GM12873 (cell line): ENCODE results near the gene LEMD3.

ENCODE experiments used
- CTCF ChIP-seq: IDR thresholded peaks from 2 replicates; pipeline ENCODE4 v1.5.1; 2012; ENCODE audit warnings: low read depth, mild to moderate bottlenecking, moderate library complexity, low read length, control low read depth; ENCODE audit not compliant: insufficient read depth; ENCODE audit errors: missing control alignments

Gene LEMD3

GRCh38 chr12:65238609-65239008, 69.2 kb downstream of the LEMD3 start:
- TF ChIP-seq CTCF = no peak

GRCh38 chr12:65248656-65249633, 79.6 kb downstream of the LEMD3 start:
- no peak for TF ChIP-seq CTCF

- TF ChIP-seq CTCF = no peak
Measured at GRCh38 chr12:65252515-65252914, 83.1 kb downstream of the LEMD3 start.

- no peak for TF ChIP-seq CTCF
Measured at GRCh38 chr12:65257986-65258385, 88.6 kb downstream of the LEMD3 start.

- TF ChIP-seq CTCF = no peak
Measured at GRCh38 chr12:65259501-65259900, 90.1 kb downstream of the LEMD3 start.

GRCh38 chr12:65263777-65264176, 94.4 kb downstream of the LEMD3 start:
- no peak for TF ChIP-seq CTCF

- TF ChIP-seq CTCF = no peak
Measured at GRCh38 chr12:65266408-65266807, 97.0 kb downstream of the LEMD3 start.
